Suprapubic skin (tissue), 4 donors: Measurements from ENCODE around the gene JMJD4. TPM values are rescaled to one million over a fixed set of nuclear protein-coding genes. Genes with fewer than 3 reads are reported as not detected.
A peak's percentile ranks its signal among the peaks of the same experiment; 100 is the strongest.

Experiments
- DNase-seq, 2 donors: peaks; one replicate each; pipeline ENCODE4 v3.0.0-alpha.2; 2019; ENCODE audit warnings: low spot score in 2 of 2
- H3K27ac ChIP-seq: fragments of 200-600 bp; sonication (generic); one replicate; pipeline ENCODE4 v1.5.1; 2019
- H3K27me3 ChIP-seq: fragments of 200-600 bp; sonication (generic); one replicate; pipeline ENCODE4 v1.5.1; 2019
- H3K36me3 ChIP-seq: fragments of 200-600 bp; sonication (generic); one replicate; pipeline ENCODE4 v1.5.1; 2019
- H3K4me1 ChIP-seq: fragments of 200-600 bp; sonication (generic); one replicate; pipeline ENCODE4 v1.5.1; 2019
- H3K4me3 ChIP-seq: fragments of 200-600 bp; sonication (generic); one replicate; pipeline ENCODE4 v1.5.1; 2019; ENCODE audit warnings: mild to moderate bottlenecking
- H3K9me3 ChIP-seq: fragments of 200-600 bp; sonication (generic); one replicate; pipeline ENCODE4 v1.5.1; 2019
- CTCF ChIP-seq, 2 donors: fragments of 200-600 bp in 1 of 2; fragments of 450-650 bp in 1 of 2; sonication (generic) in 1 of 2; IDR thresholded peaks; one replicate each; pipeline ENCODE4 v1.5.1; 2016 to 2019; ENCODE audit warnings: antibody characterized with exemption in 2 of 2, mild to moderate bottlenecking in 1 of 2, moderate library complexity in 1 of 2
- EP300 ChIP-seq: sonication (generic); formaldehyde crosslinking; IDR thresholded peaks from one replicate; pipeline ENCODE4 v1.6.1; 2017; ENCODE audit warnings: antibody characterized with exemption
- POLR2A ChIP-seq, 2 donors: fragments of 450-650 bp; IDR thresholded peaks; one replicate each; pipeline ENCODE4 v1.6.1; 2017; ENCODE audit warnings: antibody characterized with exemption in 2 of 2, mild to moderate bottlenecking in 2 of 2, moderate library complexity in 2 of 2
- POLR2AphosphoS5 ChIP-seq, 3 donors: sonication (generic); formaldehyde crosslinking; IDR thresholded peaks; one replicate each; pipeline ENCODE4 v1.6.1; 2017; ENCODE audit warnings: antibody characterized with exemption in 3 of 3
- WGBS: methylation state at CpG from one replicate; pipeline ENCODE4 v1.1.5; 2018; 5-methylcytosine and 5-hydroxymethylcytosine counted together
- total RNA-seq, 4 donors: library from RNA; depleted of rRNA; stranded (reverse); fragments of >200 nt; gene quantifications; one replicate each; pipeline ENCODE4 v1.1.0, GENCODE V29; 2016

JMJD4 gene
- total RNA-seq, 4 donors from 2014 or later, result 9.9 to 24.2 (median 16.5) TPM

- WGBS, result 89% methylated on average over 7 of the region's 7 CpGs
- no peak for DNase-seq
- H3K27ac ChIP-seq, result no peak overlapping the region
- no peaks in the 10 kb centered on the region for H3K27me3 ChIP-seq
- H3K4me1 ChIP-seq, result no peaks in the 10 kb centered on the region
- TF ChIP-seq POLR2A (IDR thresholded peaks at IDR 0.05), result no peak
- TF ChIP-seq POLR2AphosphoS5 (IDR thresholded peaks at IDR 0.05), result no peak
- no peak for TF ChIP-seq EP300
- no peak for TF ChIP-seq CTCF (IDR thresholded peaks at IDR 0.05)
- peaks cover 18% of the 10 kb centered on the region for H3K36me3 ChIP-seq
- H3K4me3 ChIP-seq, result no peak overlapping the region
- H3K9me3 ChIP-seq, result no peaks in the 10 kb centered on the region
Measured at GRCh38 chr1:227776331-227776771, 41.2 kb upstream of the JMJD4 start.

GRCh38 chr1:227775841-227776240 lies 40.7 kb upstream of the JMJD4 start:
- Histone ChIP-seq H3K36me3 (peaks cover 14% of the 10 kb centered on the region), H3K27me3 (no peaks in the 10 kb centered on the region), H3K9me3 (no peaks in the 10 kb centered on the region), H3K4me1 (no peaks in the 10 kb centered on the region), H3K4me3 (no peak overlapping the region), H3K27ac (no peak overlapping the region)
- 97% methylated on average over 10 of the region's 10 CpGs for WGBS
- no peak for TF ChIP-seq POLR2A (IDR thresholded peaks at IDR 0.05)
- TF ChIP-seq EP300, result no peak
- no peak for TF ChIP-seq CTCF (IDR thresholded peaks at IDR 0.05)
- no peak for TF ChIP-seq POLR2AphosphoS5 (IDR thresholded peaks at IDR 0.05)
- DNase-seq, result no peak

GRCh38 chr1:227774821-227775661 lies 39.9 kb upstream of the JMJD4 start:
- H3K9me3 ChIP-seq, result no peaks in the 10 kb centered on the region
- DNase-seq, result peak in 1 of 2 donors; percentile 78
- WGBS, result 74% methylated on average over 32 of the region's 42 CpGs
- H3K4me1 ChIP-seq, result no peaks in the 10 kb centered on the region
- TF ChIP-seq POLR2A (IDR thresholded peaks at IDR 0.05) (no peak), EP300 (no peak), POLR2AphosphoS5 (IDR thresholded peaks at IDR 0.05) (no peak), CTCF (IDR thresholded peaks at IDR 0.05) (no peak)
- H3K4me3 ChIP-seq, result no peak overlapping the region
- H3K27ac ChIP-seq, result no peak overlapping the region
- H3K27me3 ChIP-seq, result no peaks in the 10 kb centered on the region
- H3K36me3 ChIP-seq, result peaks cover 13% of the 10 kb centered on the region

GRCh38 chr1:227774051-227774731 lies 39.1 kb upstream of the JMJD4 start:
- H3K4me1 ChIP-seq, result no peaks in the 10 kb centered on the region
- no peaks in the 10 kb centered on the region for H3K9me3 ChIP-seq
- TF ChIP-seq POLR2AphosphoS5 (IDR thresholded peaks at IDR 0.05) (no peak), CTCF (IDR thresholded peaks at IDR 0.05) (no peak), EP300 (no peak)
- 80% methylated on average over 6 of the region's 13 CpGs for WGBS
- no peak overlapping the region for H3K4me3 ChIP-seq
- H3K27me3 ChIP-seq, result no peaks in the 10 kb centered on the region
- no peak for DNase-seq
- no peak overlapping the region for H3K27ac ChIP-seq
- peaks cover 21% of the 10 kb centered on the region for H3K36me3 ChIP-seq

- H3K27me3 ChIP-seq, result no peaks in the 10 kb centered on the region
- H3K4me3 ChIP-seq, result no peak overlapping the region
- H3K36me3 ChIP-seq, result peaks cover 28% of the 10 kb centered on the region
- H3K4me1 ChIP-seq, result no peaks in the 10 kb centered on the region
- H3K27ac ChIP-seq, result no peak overlapping the region
- TF ChIP-seq CTCF (IDR thresholded peaks at IDR 0.05) (no peak), POLR2AphosphoS5 (IDR thresholded peaks at IDR 0.05) (no peak), POLR2A (IDR thresholded peaks at IDR 0.05) (no peak), EP300 (no peak)
- WGBS, result 94% methylated on average over 15 of the region's 15 CpGs
- no peaks in the 10 kb centered on the region for H3K9me3 ChIP-seq
- peak in 1 of 2 donors; percentile 72 for DNase-seq
Measured at GRCh38 chr1:227773558-227773957, 38.5 kb upstream of the JMJD4 start.
